ENCODE data around the gene CDH23. TPM values are rescaled to one million over a fixed set of nuclear protein-coding genes. Genes with fewer than 3 reads are reported as not detected.

CDH23 gene
- total and polyA plus RNA-seq, 9 of the 15 experiments (the other 6 are each of a cell fraction or from before 2014, with no cell fraction given) = 0.18 to 1.2 (median 0.47) TPM

GRCh38 chr10:71398976-71399375, 2.3 kb downstream of the CDH23 start:
- ChIA-PET POLR2A (interaction anchor here (0.5 to 1.6 kb wide), 7 partner anchors 8 to 387 kb away, joined by 3 to 4 read pairs (median 3); no protein-coding TSS in a partner anchor), CTCF (ENCODE audit: low intra/inter-chr PET ratio) (no interaction called here)
- Histone ChIP-seq H3K9ac (ENCODE audit: insufficient read depth in 1 of 2, low read depth in 2 of 2, low read length in 2 of 2) (no peak overlapping the region), H3K4me2 (ENCODE audit: insufficient read depth, low read length) (no peak overlapping the region), H3K4me1 (replicated peaks in 1 of 2; ENCODE audit: control insufficient read depth in 2 of 2, insufficient read depth in 2 of 2, low read length in 2 of 2) (peaks cover 0 to 20% of the 10 kb centered on the region in 2 experiments; a peak in 2 of 5 replicates), H3K9me1 (ENCODE audit: control insufficient read depth, insufficient read depth, low read length) (no peaks in the 10 kb centered on the region), H4K20me1 (replicated peaks; ENCODE audit: control insufficient read depth, insufficient read depth, low read length) (peaks cover 9% of the 10 kb centered on the region; the same call in 1 of the 2 replicates), H3K27ac (ENCODE audit: extremely low read depth, low read depth, low read length) (no peak overlapping the region), H3K79me2 (ENCODE audit: control insufficient read depth, insufficient read depth, low read length) (no peaks in the 10 kb centered on the region), H2AFZ (ENCODE audit: low read depth, low read length) (no peak overlapping the region), H3K36me3 (ENCODE audit: control insufficient read depth, insufficient read depth, low read length) (no peaks in the 10 kb centered on the region), H3K4me3 (no peak overlapping the region), H3K9me3 (replicated peaks; ENCODE audit: control insufficient read depth, insufficient read depth, low read depth, low read length) (no peaks in the 10 kb centered on the region), H3K27me3 (ENCODE audit: control insufficient read depth in 2 of 2, insufficient read depth in 2 of 2, low read length in 2 of 2) (peaks cover 59 to 75% of the 10 kb centered on the region in 2 experiments)
- intact Hi-C loops (cut with micrococcal nuclease) (loop anchor here (5.0 kb wide), 3 partner anchors 73 to 413 kb away; no protein-coding TSS in a partner anchor), in situ Hi-C loops (cut with MboI) (no loop called here)
- no peak for TF ChIP-seq MCM2 (IDR thresholded peaks at IDR 0.05; ENCODE audit: low read depth)
- TF ChIP-seq HMG20A (CRISPR knock-in tag; conservative IDR thresholded peaks at IDR 0.05) = no peak
- no peak for TF ChIP-seq ZNF655 (CRISPR knock-in tag; IDR thresholded peaks at IDR 0.05)
- no peak for TF ChIP-seq JUNB (CRISPR knock-in tag; conservative IDR thresholded peaks at IDR 0.05)
- WGBS (ENCODE audit: insufficient coverage, low coverage, missing lambda C conversion rate) = 8% methylated on average over 4 of the region's 4 CpGs
- ATAC-seq (no peak), FAIRE-seq (no peak), DNase-seq (ENCODE audit: extremely low read depth in 1 of 4, low spot score in 3 of 4) (no peak)
- BruUV-seq (replicated peaks) = no TSS peak

GRCh38 chr10:71399946-71400345, 3.2 kb downstream of the CDH23 start:
- H3K9me1 ChIP-seq (ENCODE audit: control insufficient read depth, insufficient read depth, low read length) = no peaks in the 10 kb centered on the region
- WGBS (ENCODE audit: insufficient coverage, low coverage, missing lambda C conversion rate) = 6% methylated on average over 5 of the region's 5 CpGs
- peaks cover 64 to 76% of the 10 kb centered on the region in 2 experiments for H3K27me3 ChIP-seq (ENCODE audit: control insufficient read depth in 2 of 2, insufficient read depth in 2 of 2, low read length in 2 of 2)
- no peak overlapping the region for H3K4me3 ChIP-seq
- FAIRE-seq (no peak), DNase-seq (ENCODE audit: extremely low read depth in 1 of 4, low spot score in 3 of 4) (no peak), ATAC-seq (no peak)
- in situ Hi-C loops (cut with MboI) = no loop called here
- ChIA-PET POLR2A (interaction anchor here (0.5 to 1.6 kb wide), 3 partner anchors 9 to 90 kb away, joined by 3 to 4 read pairs (median 3); no protein-coding TSS in a partner anchor), CTCF (ENCODE audit: low intra/inter-chr PET ratio) (no interaction called here)
- no peaks in the 10 kb centered on the region for H3K79me2 ChIP-seq (ENCODE audit: control insufficient read depth, insufficient read depth, low read length)
- H3K9ac ChIP-seq (ENCODE audit: insufficient read depth in 1 of 2, low read depth in 2 of 2, low read length in 2 of 2) = no peak overlapping the region
- no peaks in the 10 kb centered on the region for H3K36me3 ChIP-seq (ENCODE audit: control insufficient read depth, insufficient read depth, low read length)
- H3K27ac ChIP-seq (ENCODE audit: extremely low read depth, low read depth, low read length) = no peak overlapping the region
- BruUV-seq (replicated peaks) = no TSS peak
- no peak overlapping the region for H3K4me2 ChIP-seq (ENCODE audit: insufficient read depth, low read length)
- TF ChIP-seq GTF2A2 (tag; IDR thresholded peaks at IDR 0.05) = no peak
- no peak for TF ChIP-seq NR2C1 (IDR thresholded peaks at IDR 0.05)
- peak; percentile 41; the same call in 1 of the 2 replicates for TF ChIP-seq NR2C1 (tag; IDR thresholded peaks at IDR 0.05)
- H3K4me1 ChIP-seq (replicated peaks in 1 of 2; ENCODE audit: control insufficient read depth in 2 of 2, insufficient read depth in 2 of 2, low read length in 2 of 2) = peaks cover 0 to 20% of the 10 kb centered on the region in 2 experiments; a peak in 2 of 5 replicates
- intact Hi-C loops (cut with micrococcal nuclease) = loop anchor here (5.0 kb wide), 3 partner anchors 72 to 412 kb away; no protein-coding TSS in a partner anchor
- no peak overlapping the region for H2AFZ ChIP-seq (ENCODE audit: low read depth, low read length)
- H4K20me1 ChIP-seq (replicated peaks; ENCODE audit: control insufficient read depth, insufficient read depth, low read length) = peaks cover 9% of the 10 kb centered on the region; the same call in 1 of the 2 replicates
- H3K9me3 ChIP-seq (replicated peaks; ENCODE audit: control insufficient read depth, insufficient read depth, low read depth, low read length) = no peaks in the 10 kb centered on the region
